ENCODE measurements around the gene DEDD2. TPM values are rescaled to one million over a fixed set of nuclear protein-coding genes. Genes with fewer than 3 reads are reported as not detected.

Gene DEDD2
- total and polyA plus RNA-seq, 8 donors, result 9.7 to 25.4 (median 13.7) TPM

- no peak for FAIRE-seq
Observed at GRCh38 chr19:42232435-42232834, 15.0 kb upstream of the DEDD2 start.

GRCh38 chr19:42230571-42230970, 13.1 kb upstream of the DEDD2 start:
- peaks cover 4 to 59% (median 30%) of the 10 kb centered on the region in 3 donors for H3K36me3 ChIP-seq

More at GRCh38 chr19:42232435-42232834, 15.0 kb upstream of the DEDD2 start:
- H3K27me3 ChIP-seq, result no peaks in the 10 kb centered on the region
- ATAC-seq, result no peak
- H3K4me3 ChIP-seq, result no peak overlapping the region
- no peaks in the 10 kb centered on the region for H3K4me1 ChIP-seq
- DNase-seq, result peak in 1 of 6 donors; percentile 37
- no peak for TF ChIP-seq CTCF (IDR thresholded peaks at IDR 0.05)
- peaks cover 4 to 56% (median 29%) of the 10 kb centered on the region in 3 donors for H3K36me3 ChIP-seq
- no peak overlapping the region for H3K27ac ChIP-seq
- H3K9me3 ChIP-seq, result no peaks in the 10 kb centered on the region
- intact Hi-C loops (cut with DNase I), result no loop called here
- 91 to 94% methylated on average over 10 of the region's 10 CpGs for WGBS, 2 donors

GRCh38 chr19:42229855-42230351, 12.4 kb upstream of the DEDD2 start:
- no peaks in the 10 kb centered on the region for H3K9me3 ChIP-seq
- H3K27ac ChIP-seq, result no peak overlapping the region
- intact Hi-C loops (cut with DNase I), result no loop called here
- no peak for TF ChIP-seq CTCF (IDR thresholded peaks at IDR 0.05)
- H3K27me3 ChIP-seq, result no peaks in the 10 kb centered on the region
- H3K4me3 ChIP-seq, result no peak overlapping the region
- no peak for FAIRE-seq
- H3K36me3 ChIP-seq, result peaks cover 6 to 57% (median 35%) of the 10 kb centered on the region in 3 donors
- no peaks in the 10 kb centered on the region for H3K4me1 ChIP-seq
- DNase-seq, result peak in 1 of 6 donors; percentile 28
- peak in 1 of 4 donors; percentile 11 for ATAC-seq
- 46 to 56% methylated on average over 8 of the region's 8 CpGs for WGBS, 2 donors

More at GRCh38 chr19:42230571-42230970, 13.1 kb upstream of the DEDD2 start:
- no peak overlapping the region for H3K4me3 ChIP-seq
- no peaks in the 10 kb centered on the region for H3K9me3 ChIP-seq
- intact Hi-C loops (cut with DNase I), result no loop called here
- peak in 1 of 6 donors; percentile 31 for DNase-seq
- ATAC-seq, result no peak
- no peak overlapping the region for H3K27ac ChIP-seq
- no peaks in the 10 kb centered on the region for H3K27me3 ChIP-seq
- 80 to 83% methylated on average over 4 of the region's 4 CpGs for WGBS, 2 donors
- TF ChIP-seq CTCF (IDR thresholded peaks at IDR 0.05), result no peak
- no peak for FAIRE-seq
- H3K4me1 ChIP-seq, result no peaks in the 10 kb centered on the region

- Histone ChIP-seq H3K4me3 (no peak overlapping the region), H3K4me1 (no peaks in the 10 kb centered on the region), H3K36me3 (peaks cover 6 to 59% (median 36%) of the 10 kb centered on the region in 3 donors), H3K27ac (no peak overlapping the region), H3K9me3 (no peaks in the 10 kb centered on the region), H3K27me3 (no peaks in the 10 kb centered on the region)
- FAIRE-seq (no peak), ATAC-seq (no peak), DNase-seq (peak in 1 of 6 donors; percentile 6)
- no peak for TF ChIP-seq CTCF (IDR thresholded peaks at IDR 0.05)
- WGBS, 2 donors, result 65 to 86% methylated on average over 4 of the region's 4 CpGs
- intact Hi-C loops (cut with DNase I), result no loop called here
Observed at GRCh38 chr19:42229301-42229854, 11.9 kb upstream of the DEDD2 start.

- Histone ChIP-seq H3K9me3 (no peaks in the 10 kb centered on the region), H3K27ac (no peak overlapping the region), H3K4me1 (no peaks in the 10 kb centered on the region), H3K27me3 (no peaks in the 10 kb centered on the region), H3K36me3 (peaks cover 6 to 55% (median 35%) of the 10 kb centered on the region in 3 donors), H3K4me3 (no peak overlapping the region)
- TF ChIP-seq CTCF (IDR thresholded peaks at IDR 0.05), result no peak
- 52 to 59% methylated on average over 4 of the region's 4 CpGs for WGBS, 2 donors
- intact Hi-C loops (cut with DNase I), result no loop called here
- FAIRE-seq, result no peak
- ATAC-seq, result no peak
- no peak for DNase-seq
Observed at GRCh38 chr19:42228641-42229040, 11.2 kb upstream of the DEDD2 start.

All from pancreas (tissue), 10 donors.